Neural progenitor cell (in vitro differentiated cells): ENCODE data around the gene CREB3. TPM values are rescaled to one million over a fixed set of nuclear protein-coding genes. Genes with fewer than 3 reads are reported as not detected.

Experiments used
- DNase-seq: peaks from one replicate; pipeline ENCODE4 v3.0.0-alpha.2; 2016; ENCODE audit warnings: low spot score
- H2AFZ ChIP-seq: fragments of 200-600 bp; sonication (generic); replicated peaks from 2 replicates; pipeline ENCODE4 v1.6.1; 2016; ENCODE audit warnings: antibody characterized with exemption
- H3F3A ChIP-seq: fragments of 200-600 bp; sonication (generic); 2 replicates; pipeline ENCODE4 v1.6.1; 2016; ENCODE audit warnings: antibody characterized with exemption, low read depth
- H3K27ac ChIP-seq: fragments of 200-600 bp; sonication (generic); 2 replicates; pipeline ENCODE4 v1.5.1; 2016; ENCODE audit warnings: mild to moderate bottlenecking
- H3K27me3 ChIP-seq: fragments of 200-600 bp; sonication (generic); 2 replicates; pipeline ENCODE4 v1.6.1; 2016; ENCODE audit warnings: mild to moderate bottlenecking, moderate library complexity
- H3K36me3 ChIP-seq: fragments of 200-600 bp; sonication (generic); 2 replicates; pipeline ENCODE4 v1.5.1; 2016
- H3K4me1 ChIP-seq: fragments of 200-600 bp; sonication (generic); 2 replicates; pipeline ENCODE4 v1.6.1; 2016; ENCODE audit warnings: mixed run types
- H3K4me2 ChIP-seq: fragments of 200-600 bp; sonication (generic); 2 replicates; pipeline ENCODE4 v1.6.1; 2016
- H3K4me3 ChIP-seq: fragments of 200-600 bp; sonication (generic); 2 replicates; pipeline ENCODE4 v1.5.1; 2016
- H3K79me2 ChIP-seq: fragments of 200-600 bp; sonication (generic); 2 replicates; pipeline ENCODE4 v1.6.1; 2016; ENCODE audit warnings: low read depth
- H3K9ac ChIP-seq: fragments of 200-600 bp; sonication (generic); 2 replicates; pipeline ENCODE4 v1.6.1; 2016
- H3K9me3 ChIP-seq: fragments of 200-600 bp; sonication (generic); 2 replicates; pipeline ENCODE4 v1.5.1; 2016; ENCODE audit warnings: low read depth
- H4K20me1 ChIP-seq: fragments of 200-600 bp; sonication (generic); 2 replicates; pipeline ENCODE4 v1.6.1; 2016; ENCODE audit warnings: low read depth
- H3K27ac Mint-ChIP-seq: 3 replicates; pipeline ENCODE4 v1.8.0; 2021; ENCODE audit warnings: mixed read lengths
- H3K27me3 Mint-ChIP-seq: 2 replicates; pipeline ENCODE4 v1.8.0; 2022; ENCODE audit warnings: low read depth, mild to moderate bottlenecking, inconsistent platforms, moderate library complexity, mixed read lengths; ENCODE audit not compliant: insufficient read depth
- H3K36me3 Mint-ChIP-seq: 3 replicates; pipeline ENCODE4 v1.8.0; 2021; ENCODE audit warnings: mixed read lengths
- H3K4me1 Mint-ChIP-seq: 3 replicates; pipeline ENCODE4 v1.8.0; 2021; ENCODE audit warnings: mixed read lengths
- H3K4me3 Mint-ChIP-seq: 3 replicates; pipeline ENCODE4 v1.8.0; 2021; ENCODE audit warnings: mild to moderate bottlenecking, moderate library complexity, mixed read lengths
- H3K9me3 Mint-ChIP-seq: 3 replicates; pipeline ENCODE4 v1.8.0; 2020; ENCODE audit warnings: mixed read lengths
- EZH2 ChIP-seq: fragments of 200-600 bp; sonication (generic); IDR thresholded peaks from 2 replicates; pipeline ENCODE4 v1.6.1; 2017; ENCODE audit warnings: antibody characterized with exemption, mild to moderate bottlenecking, moderate library complexity
- EZH2phosphoT487 ChIP-seq: fragments of 200-600 bp; sonication (generic); IDR thresholded peaks from 2 replicates; pipeline ENCODE4 v1.6.1; 2017; ENCODE audit warnings: antibody characterized with exemption
- total RNA-seq: library from RNA; depleted of rRNA; stranded (reverse); fragments of >200 nt; gene quantifications from 2 replicates; pipeline ENCODE4 v1.2.3, GENCODE V29; 2015; ENCODE audit warnings: low replicate concordance
- TF ChIP-seq, protein P1 (sequence below): fragments of 200-600 bp; sonication (generic); IDR thresholded peaks from 2 replicates; pipeline ENCODE4 v1.5.1; 2017; ENCODE audit warnings: antibody characterized with exemption, mild to moderate bottlenecking

Gene CREB3
- total RNA-seq, 1 donor from 2014 or later, result 27.9 TPM

DNA sequence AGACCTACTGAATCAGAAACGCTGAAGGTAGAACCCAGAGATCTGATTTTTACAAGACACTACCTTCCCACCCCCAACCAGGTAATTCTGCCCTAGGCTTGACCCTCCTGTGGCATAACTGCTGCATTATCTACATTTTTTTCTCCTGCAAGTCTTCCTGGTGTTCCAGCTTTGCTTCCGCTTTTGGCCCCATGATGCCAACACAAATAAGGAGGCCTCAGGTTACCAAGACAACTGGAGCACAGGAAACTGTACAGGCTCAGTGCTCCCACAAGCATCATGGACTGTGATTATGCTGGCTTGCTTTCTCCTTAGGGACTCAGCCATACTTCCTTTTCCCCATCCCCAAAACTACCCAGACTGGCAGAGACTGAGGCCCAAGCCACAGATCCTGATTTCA is 28.2 kb downstream of the CREB3 start:
- H3K27ac Mint-ChIP-seq, result no peak overlapping the region

DNA sequence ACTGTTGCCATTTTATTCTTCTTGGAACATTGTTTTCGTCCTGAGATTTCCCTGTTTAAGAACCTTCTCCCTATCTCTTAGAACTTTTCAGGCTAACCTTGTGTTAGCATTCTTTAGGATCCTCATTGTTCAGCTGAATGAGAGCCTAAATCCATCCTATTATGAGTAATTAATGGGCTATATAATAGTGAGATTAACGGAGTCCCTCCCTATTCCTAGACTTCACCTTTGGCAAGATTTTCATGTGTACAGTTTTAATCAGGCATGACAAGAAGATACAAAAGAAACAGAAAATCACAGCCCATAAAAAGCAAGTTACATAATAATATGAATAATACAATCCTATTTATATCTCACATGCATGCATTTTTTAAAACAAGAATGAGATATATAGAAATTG is 30.7 kb downstream of the CREB3 start:
- Histone ChIP-seq H3K9me3 (no peaks in the 10 kb centered on the region), H4K20me1 (peaks cover 13% of the 10 kb centered on the region), H3K4me3 (no peak overlapping the region), H3K79me2 (peaks cover 74% of the 10 kb centered on the region), H3K4me2 (peak overlapping the region; percentile 53), H3K4me1 (peaks cover 25% of the 10 kb centered on the region), H3K27ac (peak overlapping the region; percentile 69), H3K27me3 (no peaks in the 10 kb centered on the region), H3K36me3 (no peaks in the 10 kb centered on the region), H3K9ac (no peak overlapping the region), H3F3A (peaks cover 18% of the 10 kb centered on the region), H2AFZ (no peak overlapping the region)
- Mint-ChIP-seq H3K36me3 (peaks cover 2% of the 10 kb centered on the region), H3K4me3 (no peak overlapping the region), H3K27me3 (no peaks in the 10 kb centered on the region), H3K9me3 (no peaks in the 10 kb centered on the region), H3K4me1 (peaks cover 16% of the 10 kb centered on the region), H3K27ac (no peak overlapping the region)
- TF ChIP-seq EZH2, result no peak
- TF ChIP-seq EZH2phosphoT487, result no peak
- TF ChIP-seq, protein P1, sequence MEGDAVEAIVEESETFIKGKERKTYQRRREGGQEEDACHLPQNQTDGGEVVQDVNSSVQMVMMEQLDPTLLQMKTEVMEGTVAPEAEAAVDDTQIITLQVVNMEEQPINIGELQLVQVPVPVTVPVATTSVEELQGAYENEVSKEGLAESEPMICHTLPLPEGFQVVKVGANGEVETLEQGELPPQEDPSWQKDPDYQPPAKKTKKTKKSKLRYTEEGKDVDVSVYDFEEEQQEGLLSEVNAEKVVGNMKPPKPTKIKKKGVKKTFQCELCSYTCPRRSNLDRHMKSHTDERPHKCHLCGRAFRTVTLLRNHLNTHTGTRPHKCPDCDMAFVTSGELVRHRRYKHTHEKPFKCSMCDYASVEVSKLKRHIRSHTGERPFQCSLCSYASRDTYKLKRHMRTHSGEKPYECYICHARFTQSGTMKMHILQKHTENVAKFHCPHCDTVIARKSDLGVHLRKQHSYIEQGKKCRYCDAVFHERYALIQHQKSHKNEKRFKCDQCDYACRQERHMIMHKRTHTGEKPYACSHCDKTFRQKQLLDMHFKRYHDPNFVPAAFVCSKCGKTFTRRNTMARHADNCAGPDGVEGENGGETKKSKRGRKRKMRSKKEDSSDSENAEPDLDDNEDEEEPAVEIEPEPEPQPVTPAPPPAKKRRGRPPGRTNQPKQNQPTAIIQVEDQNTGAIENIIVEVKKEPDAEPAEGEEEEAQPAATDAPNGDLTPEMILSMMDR, result no peak
- DNase-seq, result no peak

More for the DNA sequence above, 28.2 kb downstream of the CREB3 start:
- H3K36me3 Mint-ChIP-seq, result peaks cover 5% of the 10 kb centered on the region
- no peaks in the 10 kb centered on the region for H3K36me3 ChIP-seq
- TF ChIP-seq, protein P1, result no peak
- TF ChIP-seq EZH2 (no peak), EZH2phosphoT487 (no peak)
- H3K4me3 ChIP-seq, result no peak overlapping the region
- no peaks in the 10 kb centered on the region for H3K9me3 ChIP-seq
- no peak overlapping the region for H2AFZ ChIP-seq
- no peaks in the 10 kb centered on the region for H3K27me3 Mint-ChIP-seq
- H3K27ac ChIP-seq, result no peak overlapping the region
- no peak for DNase-seq
- peaks cover 32% of the 10 kb centered on the region for H3K4me1 ChIP-seq
- peaks cover 11% of the 10 kb centered on the region for H4K20me1 ChIP-seq
- no peak overlapping the region for H3K4me2 ChIP-seq
- H3F3A ChIP-seq, result peaks cover 43% of the 10 kb centered on the region
- no peaks in the 10 kb centered on the region for H3K27me3 ChIP-seq
- no peaks in the 10 kb centered on the region for H3K9me3 Mint-ChIP-seq
- no peak overlapping the region for H3K9ac ChIP-seq
- peaks cover 27% of the 10 kb centered on the region for H3K4me1 Mint-ChIP-seq
- no peak overlapping the region for H3K4me3 Mint-ChIP-seq
- peaks cover 80% of the 10 kb centered on the region for H3K79me2 ChIP-seq

DNA sequence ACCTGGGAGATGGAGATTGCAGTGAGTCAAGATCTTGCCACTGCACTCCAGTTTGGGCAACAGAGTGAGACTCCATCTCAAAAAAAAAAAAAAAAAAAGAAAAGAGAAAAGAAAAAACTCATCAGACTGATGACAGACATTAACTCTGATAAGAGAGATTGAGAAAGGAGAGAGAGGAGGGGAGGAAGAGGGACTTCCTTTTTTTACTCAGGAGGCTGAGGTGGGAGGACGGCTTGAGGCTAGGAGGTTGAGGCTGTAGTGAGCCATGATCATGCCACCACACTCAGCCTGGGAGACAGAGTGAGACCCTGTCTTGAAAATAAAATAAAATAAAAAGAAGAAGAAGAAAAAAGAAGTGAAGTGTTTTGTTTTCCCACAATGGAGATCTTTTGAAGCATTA is 31.3 kb downstream of the CREB3 start:
- no peaks in the 10 kb centered on the region for H3K9me3 Mint-ChIP-seq
- no peak overlapping the region for H3K27ac ChIP-seq

More for the DNA sequence above, 31.3 kb downstream of the CREB3 start:
- Mint-ChIP-seq H3K4me3 (no peak overlapping the region), H3K27me3 (no peaks in the 10 kb centered on the region), H3K4me1 (peaks cover 12% of the 10 kb centered on the region), H3K27ac (no peak overlapping the region), H3K36me3 (peaks cover 2% of the 10 kb centered on the region)
- Histone ChIP-seq H4K20me1 (peaks cover 19% of the 10 kb centered on the region), H3K27me3 (no peaks in the 10 kb centered on the region), H3K79me2 (peaks cover 67% of the 10 kb centered on the region), H3K4me2 (no peak overlapping the region), H3K4me1 (peaks cover 18% of the 10 kb centered on the region), H3K4me3 (no peak overlapping the region), H3K9me3 (no peaks in the 10 kb centered on the region), H2AFZ (no peak overlapping the region), H3K36me3 (no peaks in the 10 kb centered on the region), H3F3A (peaks cover 16% of the 10 kb centered on the region), H3K9ac (no peak overlapping the region)
- DNase-seq, result no peak
- TF ChIP-seq EZH2phosphoT487, result no peak
- TF ChIP-seq EZH2, result no peak
- TF ChIP-seq, protein P1, result no peak
